CD4-positive, alpha-beta T cell (primary cell): ENCODE results near the gene GCNA. TPM values are rescaled to one million over a fixed set of nuclear protein-coding genes. Genes with fewer than 3 reads are reported as not detected.

Experiments used
- ATAC-seq: fragments of 200-7000 bp; cut with Tn5 transposase; one replicate; pipeline ENCODE4 v1.10.0; 2022; ENCODE audit warnings: mild to moderate bottlenecking; ENCODE audit not compliant: poor library complexity
- CTCF ChIA-PET: fragments of 350-600 bp; sonication (Branson Sonifier 250); formaldehyde crosslinking; loops from one replicate; lab custom pipeline; 2021; ENCODE audit warnings: antibody characterized with exemption, inconsistent platforms; lab: Charles Lee
- POLR2A ChIA-PET: fragments of 350-600 bp; sonication (Branson Sonifier 250); formaldehyde crosslinking; loops from one replicate; lab custom pipeline; 2021; ENCODE audit warnings: antibody characterized with exemption, inconsistent platforms; lab: Charles Lee
- DNase-seq, 14 experiments: peaks; one replicate each; pipeline ENCODE4 v3.0.0-alpha.2; 2013 to 2020; ENCODE audit warnings: mixed read lengths in 2 of 14
- H3K27ac ChIP-seq, 2 donors: one replicate each; pipeline versions ENCODE4 v1.5.1 to v1.7.0; 2013; ENCODE audit warnings: low read length in 2 of 2, low read depth in 1 of 2, mild to moderate bottlenecking in 1 of 2
- H3K27me3 ChIP-seq, 2 experiments: 1 replicate in 1 of 2; 2 replicates in 1 of 2; pipeline versions ENCODE4 v1.6.1 to v1.7.0; 2013; ENCODE audit warnings: low read length in 2 of 2, control low read depth in 1 of 2, mild to moderate bottlenecking in 1 of 2, moderate library complexity in 1 of 2; ENCODE audit not compliant: insufficient read depth in 2 of 2, control insufficient read depth in 1 of 2
- H3K36me3 ChIP-seq: one replicate; pipeline ENCODE4 v1.6.1; 2013; ENCODE audit warnings: low read length, control low read depth; ENCODE audit not compliant: insufficient read depth
- H3K4me1 ChIP-seq: one replicate; pipeline ENCODE4 v1.6.1; 2013; ENCODE audit warnings: low read length, control low read depth; ENCODE audit not compliant: insufficient read depth
- H3K4me3 ChIP-seq: one replicate; pipeline ENCODE4 v1.5.1; 2013; ENCODE audit warnings: mild to moderate bottlenecking, low read length, moderate library complexity
- H3K9me3 ChIP-seq, 2 experiments: 1 replicate in 1 of 2; 2 replicates in 1 of 2; pipeline versions ENCODE4 v1.6.1 to v1.7.0; 2013; ENCODE audit warnings: low read length in 2 of 2, mild to moderate bottlenecking in 2 of 2, control low read depth in 1 of 2, moderate library complexity in 1 of 2; ENCODE audit not compliant: control insufficient read depth in 1 of 2, insufficient read depth in 1 of 2
- H3K27ac Mint-ChIP-seq: one replicate; pipeline ENCODE4 v1.8.0; 2020; ENCODE audit warnings: mixed read lengths
- H3K27me3 Mint-ChIP-seq: one replicate; pipeline ENCODE4 v1.8.0; 2021; ENCODE audit warnings: mixed read lengths
- H3K36me3 Mint-ChIP-seq: one replicate; pipeline ENCODE4 v1.8.0; 2021; ENCODE audit warnings: low read depth, mixed read lengths
- H3K4me1 Mint-ChIP-seq: one replicate; pipeline ENCODE4 v1.8.0; 2021; ENCODE audit warnings: low read depth, mixed read lengths
- H3K4me3 Mint-ChIP-seq: one replicate; pipeline ENCODE4 v1.8.0; 2020; ENCODE audit warnings: mild to moderate bottlenecking, mixed read lengths
- H3K9me3 Mint-ChIP-seq: one replicate; pipeline ENCODE4 v1.8.0; 2020; ENCODE audit warnings: mixed read lengths
- intact Hi-C, 2 experiments: fragments of 100-400 bp; cut with DNase I in 1 of 2; cut with micrococcal nuclease in 1 of 2; formaldehyde crosslinking; loops; one replicate each; pipeline versions ENCODE4 v1.15.1 to v1.9.0; 2023 to 2025; cut with DNase I, micrococcal nuclease
- total RNA-seq, 174 experiments: library from RNA in 2 of 174; stranded (reverse) in 2 of 174; gene quantifications; one replicate each; pipeline ENCODE4 v1.2.3 and lab custom pipeline; 2021 to 2026
- TF ChIP-seq, protein P1 (sequence below): fragments of 200-600 bp; IDR thresholded peaks from one replicate; pipeline ENCODE4 v1.8.0; 2022; ENCODE audit warnings: antibody characterized with exemption, mild to moderate bottlenecking

The GCNA gene
- total RNA-seq, 2 experiments from 2014 or later: 1.7 to 2.3 TPM

DNA sequence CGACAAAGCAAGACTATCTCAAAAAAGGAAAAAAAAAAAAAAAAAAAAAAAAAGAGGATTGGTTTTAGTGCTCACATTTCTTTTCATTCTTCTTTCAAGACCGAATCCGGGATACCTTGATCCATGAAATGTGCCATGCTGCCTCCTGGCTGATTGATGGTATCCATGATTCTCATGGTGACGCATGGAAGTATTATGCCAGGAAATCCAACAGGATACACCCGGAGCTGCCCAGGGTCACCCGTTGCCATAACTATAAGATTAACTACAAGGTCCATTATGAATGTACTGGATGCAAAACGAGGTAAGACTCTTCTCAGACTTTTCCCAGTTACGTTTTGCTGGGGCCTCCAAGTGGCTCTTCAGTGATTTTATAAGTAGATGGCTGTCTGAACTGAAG, 34.0 kb downstream of the GCNA start:
- Mint-ChIP-seq H3K27ac (no peak overlapping the region), H3K4me3 (no peak overlapping the region)
- intact Hi-C loops: no loop called here

DNA sequence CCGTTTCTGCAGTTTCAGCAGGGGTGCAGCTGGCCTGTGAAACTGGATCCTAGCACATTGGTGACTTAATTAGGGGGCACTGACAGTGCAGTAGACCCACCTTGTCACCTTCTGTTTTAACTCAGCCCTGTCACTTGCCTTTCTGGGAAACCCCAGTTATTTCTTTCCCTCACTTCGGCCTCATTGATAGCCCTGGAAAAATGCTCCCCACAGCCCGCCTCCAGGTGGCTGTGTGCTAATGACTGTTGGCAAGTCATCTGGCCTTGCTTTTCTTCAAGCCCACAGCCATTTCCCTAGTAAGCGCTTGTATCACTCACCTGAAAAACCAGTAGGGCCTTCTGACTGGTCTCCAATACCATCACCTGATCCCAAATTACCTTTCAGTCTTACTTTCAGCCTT, 36.8 kb downstream of the GCNA start:
- Mint-ChIP-seq H3K4me3 (peak overlapping the region; percentile 51), H3K9me3 (no peaks in the 10 kb centered on the region), H3K36me3 (peaks cover 56% of the 10 kb centered on the region), H3K27me3 (no peaks in the 10 kb centered on the region), H3K4me1 (peaks cover 42% of the 10 kb centered on the region), H3K27ac (peak overlapping the region; percentile 93)
- Histone ChIP-seq H3K27ac (no peak overlapping the region), H3K4me1 (peaks cover 51% of the 10 kb centered on the region), H3K27me3 (no peaks in the 10 kb centered on the region), H3K9me3 (no peaks in the 10 kb centered on the region), H3K4me3 (no peak overlapping the region), H3K36me3 (peaks cover 38% of the 10 kb centered on the region)
- CTCF ChIA-PET: no interaction called here
- DNase-seq: peak in 2 of 14 experiments; percentile 6 to 20
- TF ChIP-seq, protein P1, sequence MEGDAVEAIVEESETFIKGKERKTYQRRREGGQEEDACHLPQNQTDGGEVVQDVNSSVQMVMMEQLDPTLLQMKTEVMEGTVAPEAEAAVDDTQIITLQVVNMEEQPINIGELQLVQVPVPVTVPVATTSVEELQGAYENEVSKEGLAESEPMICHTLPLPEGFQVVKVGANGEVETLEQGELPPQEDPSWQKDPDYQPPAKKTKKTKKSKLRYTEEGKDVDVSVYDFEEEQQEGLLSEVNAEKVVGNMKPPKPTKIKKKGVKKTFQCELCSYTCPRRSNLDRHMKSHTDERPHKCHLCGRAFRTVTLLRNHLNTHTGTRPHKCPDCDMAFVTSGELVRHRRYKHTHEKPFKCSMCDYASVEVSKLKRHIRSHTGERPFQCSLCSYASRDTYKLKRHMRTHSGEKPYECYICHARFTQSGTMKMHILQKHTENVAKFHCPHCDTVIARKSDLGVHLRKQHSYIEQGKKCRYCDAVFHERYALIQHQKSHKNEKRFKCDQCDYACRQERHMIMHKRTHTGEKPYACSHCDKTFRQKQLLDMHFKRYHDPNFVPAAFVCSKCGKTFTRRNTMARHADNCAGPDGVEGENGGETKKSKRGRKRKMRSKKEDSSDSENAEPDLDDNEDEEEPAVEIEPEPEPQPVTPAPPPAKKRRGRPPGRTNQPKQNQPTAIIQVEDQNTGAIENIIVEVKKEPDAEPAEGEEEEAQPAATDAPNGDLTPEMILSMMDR: no peak
- POLR2A ChIA-PET: no interaction called here
- intact Hi-C loops: no loop called here
- ATAC-seq: no peak

More for the DNA sequence above, 34.0 kb downstream of the GCNA start:
- Mint-ChIP-seq H3K4me1 (peaks cover 38% of the 10 kb centered on the region), H3K27me3 (no peaks in the 10 kb centered on the region), H3K36me3 (peaks cover 70% of the 10 kb centered on the region), H3K9me3 (no peaks in the 10 kb centered on the region)
- ChIA-PET POLR2A (interaction anchor here (0.7 kb wide), 1 partner anchor 9 kb away, joined by 3 read pairs; no protein-coding TSS in a partner anchor), CTCF (no interaction called here)
- H3K27ac ChIP-seq: no peak overlapping the region
- TF ChIP-seq, protein P1: no peak
- no peaks in the 10 kb centered on the region for H3K9me3 ChIP-seq
- H3K4me3 ChIP-seq: no peak overlapping the region
- ATAC-seq: no peak
- no peaks in the 10 kb centered on the region for H3K27me3 ChIP-seq
- peaks cover 50% of the 10 kb centered on the region for H3K4me1 ChIP-seq
- DNase-seq: no peak
- peaks cover 49% of the 10 kb centered on the region for H3K36me3 ChIP-seq

DNA sequence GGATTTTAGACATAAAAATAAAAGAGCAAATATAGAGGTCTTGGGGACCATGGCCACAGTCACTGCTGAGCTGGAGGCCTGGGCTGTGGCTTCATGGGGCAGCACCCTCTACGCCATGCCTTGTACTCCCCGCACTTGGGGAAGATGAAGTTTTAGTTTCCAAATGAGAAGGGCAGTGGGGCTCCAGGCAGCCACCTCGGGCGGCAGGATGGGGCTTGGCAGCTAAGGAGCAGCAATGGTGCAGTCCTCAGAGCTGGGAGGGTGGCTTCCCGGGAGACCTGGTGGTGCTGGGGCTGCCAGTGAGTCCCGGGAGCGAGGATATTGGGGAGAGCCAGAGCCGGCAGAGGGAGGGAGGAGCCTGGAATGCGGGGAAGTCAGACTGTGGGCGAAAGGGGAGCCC, 37.7 kb downstream of the GCNA start:
- peaks cover 50% of the 10 kb centered on the region for H3K4me1 Mint-ChIP-seq
- Histone ChIP-seq H3K36me3 (peaks cover 33% of the 10 kb centered on the region), H3K27me3 (no peaks in the 10 kb centered on the region), H3K4me1 (peaks cover 60% of the 10 kb centered on the region), H3K9me3 (no peaks in the 10 kb centered on the region), H3K4me3 (peak overlapping the region; percentile 65), H3K27ac (peak overlapping the region in 1 of 2 donors; percentile 34)
- peaks cover 52% of the 10 kb centered on the region for H3K36me3 Mint-ChIP-seq
- CTCF ChIA-PET: no interaction called here
- H3K9me3 Mint-ChIP-seq: no peaks in the 10 kb centered on the region
- H3K4me3 Mint-ChIP-seq: peak overlapping the region; percentile 74
- intact Hi-C loops: no loop called here
- H3K27ac Mint-ChIP-seq: peak overlapping the region; percentile 93
- no peaks in the 10 kb centered on the region for H3K27me3 Mint-ChIP-seq
- ATAC-seq (no peak), DNase-seq (peak in 2 of 14 experiments; percentile 7 to 17)
- TF ChIP-seq, protein P1: no peak
- POLR2A ChIA-PET: no interaction called here
